Kidney (tissue), 14 donors: ENCODE measurements around the gene HOXA3. TPM values are rescaled to one million over a fixed set of nuclear protein-coding genes. Genes with fewer than 3 reads are reported as not detected.
A peak's percentile ranks its signal among the peaks of the same experiment; 100 is the strongest.

Source experiments
- DNase-seq, 5 donors: peaks; one replicate each; pipeline ENCODE4 v3.0.0-alpha.2; 2013 to 2020
- FAIRE-seq: peaks from 2 replicates; lab custom pipeline; 2012; peaks lifted over from hg19 to GRCh38; lab: Jason Lieb, UNC
- H3K27ac ChIP-seq, 2 donors: one replicate each; pipeline ENCODE4 v1.7.0; 2013; ENCODE audit warnings: low read depth in 2 of 2, low read length in 2 of 2, inconsistent platforms in 1 of 2
- H3K27me3 ChIP-seq: one replicate; pipeline ENCODE4 v1.7.1; 2013; ENCODE audit warnings: low read length, inconsistent platforms; ENCODE audit not compliant: control insufficient read depth, insufficient read depth
- H3K36me3 ChIP-seq, 3 donors: one replicate each; pipeline versions ENCODE4 v1.7.0 to v1.7.1; 2013; ENCODE audit warnings: low read length in 3 of 3, control low read depth in 1 of 3, inconsistent platforms in 1 of 3; ENCODE audit not compliant: insufficient read depth in 3 of 3, control insufficient read depth in 2 of 3
- H3K4me1 ChIP-seq, 3 donors: one replicate each; pipeline versions ENCODE4 v1.7.0 to v1.7.1; 2013; ENCODE audit warnings: low read length in 3 of 3, inconsistent platforms in 1 of 3, low read depth in 1 of 3; ENCODE audit not compliant: control insufficient read depth in 2 of 3, insufficient read depth in 2 of 3
- H3K4me3 ChIP-seq, 3 donors: one replicate each; pipeline versions ENCODE4 v1.7.0 to v1.8.1; 2013; ENCODE audit warnings: low read length in 3 of 3, control low read depth in 1 of 3, inconsistent platforms in 1 of 3
- H3K9ac ChIP-seq, 3 donors: one replicate each; pipeline versions ENCODE4 v1.7.0 to v1.7.1; 2013; ENCODE audit warnings: low read length in 3 of 3, control low read depth in 1 of 3, inconsistent platforms in 1 of 3
- H3K9me3 ChIP-seq, 3 donors: one replicate each; pipeline versions ENCODE4 v1.7.0 to v1.7.1; 2013; ENCODE audit warnings: low read length in 3 of 3, control low read depth in 1 of 3, inconsistent platforms in 1 of 3; ENCODE audit not compliant: control insufficient read depth in 2 of 3, insufficient read depth in 1 of 3
- intact Hi-C: fragments of 100-400 bp; cut with DNase I; formaldehyde crosslinking; loops from one replicate; pipeline ENCODE4 v1.11.1; 2022
- polyA plus RNA-seq: library from polyadenylated mRNA; stranded (reverse); fragments of 350-450 nt; fragmentation: Illumina TruSeq; extraction: RNeasy Lipid Tissue Mini Kit (QIAGEN cat#74804); gene quantifications from one replicate; pipeline ENCODE4 v1.2.3, GENCODE V29; 2014; ENCODE audit warnings: low read depth, low replicate concordance; ENCODE audit not compliant: insufficient read depth
- total RNA-seq: library from RNA; stranded (reverse); fragmentation: NEBNext Ultra II Directional; extraction: Animal tissue kit (Norgen Biotek cat#: 25700); gene quantifications from one replicate; pipeline ENCODE4 v1.2.1, GENCODE V29; 2021
- TF ChIP-seq, protein P1 (sequence below): IDR thresholded peaks from 3 replicates; pipeline ENCODE4 v1.5.1; 2012; ENCODE audit warnings: mild to moderate bottlenecking, moderate library complexity, borderline replicate concordance; ENCODE audit not compliant: insufficient read depth; ENCODE audit errors: extremely low read depth
- donor health status: control.
- donor health status: control.
- donor health status: control.
- donor health status: control.
- donor health status: control.
- donor health status: DM: yes; HTN: yes; CAD: no.
- donor health status: Normal renal cell carcinoma (clear cell type).

The HOXA3 gene
- total and polyA plus RNA-seq, 2 donors from 2014 or later: 6.3 to 21.2 TPM

DNA sequence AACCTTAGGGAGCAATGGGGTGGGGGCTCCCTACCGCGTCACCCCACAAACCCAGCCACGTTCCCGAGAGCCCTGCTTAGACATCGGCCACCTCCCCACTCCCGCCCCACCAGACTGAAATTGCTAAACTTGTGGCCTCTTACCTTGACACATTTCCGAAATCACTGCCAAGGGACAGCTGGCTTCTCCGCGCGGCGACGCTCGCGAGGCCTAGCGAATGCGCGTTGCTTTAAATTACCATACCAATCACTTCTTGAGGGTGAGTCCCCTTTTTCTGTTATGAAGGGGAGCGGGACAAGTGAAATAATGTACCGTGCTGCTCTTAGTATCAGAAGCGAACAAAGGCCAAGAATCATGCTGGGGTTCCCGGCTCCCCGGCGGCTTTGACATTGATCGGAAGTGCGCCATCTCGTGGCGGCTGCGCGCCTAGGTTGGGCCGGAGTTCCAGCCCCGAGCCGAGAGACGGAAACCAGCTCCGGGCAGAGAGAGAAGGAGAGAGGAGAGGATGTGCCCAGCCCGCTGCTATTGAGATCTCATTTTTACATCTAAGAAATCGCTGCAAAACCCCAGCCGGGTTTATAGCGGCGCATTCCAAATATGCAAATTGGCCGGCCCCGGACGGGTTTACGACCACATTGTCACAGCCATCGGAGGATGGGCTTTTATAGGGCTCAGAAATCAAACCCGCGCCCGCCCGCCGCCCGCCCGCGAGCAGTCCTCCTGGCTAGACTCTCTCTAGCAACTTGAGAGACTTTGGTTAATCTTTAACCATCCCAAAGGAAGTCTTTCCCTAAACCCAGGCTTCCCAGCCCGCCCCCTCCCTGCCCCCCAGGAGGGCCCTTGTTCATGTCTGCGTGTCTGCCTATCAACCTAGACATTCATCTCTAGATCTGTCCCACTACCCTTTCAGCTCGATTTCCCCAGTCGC is 27.4 kb upstream of the HOXA3 start:
- Histone ChIP-seq H3K27me3 (no peaks in the 10 kb centered on the region), H3K4me3 (peak overlapping the region; percentile 67 to 86 (median 68)), H3K27ac (peak overlapping the region; percentile 60 to 94), H3K9ac (peak overlapping the region; percentile 56 to 74 (median 63)), H3K36me3 (no peaks in the 10 kb centered on the region), H3K9me3 (no peaks in the 10 kb centered on the region), H3K4me1 (peaks cover 0 to 4% (median 0%) of the 10 kb centered on the region in 3 donors)
- FAIRE-seq (no peak), DNase-seq (peak; percentile 93 to 97 (median 95))
- intact Hi-C loops: loop anchor here (10.0 kb wide), 1 partner anchor 1325 kb away; no protein-coding TSS in a partner anchor
- TF ChIP-seq, protein P1, sequence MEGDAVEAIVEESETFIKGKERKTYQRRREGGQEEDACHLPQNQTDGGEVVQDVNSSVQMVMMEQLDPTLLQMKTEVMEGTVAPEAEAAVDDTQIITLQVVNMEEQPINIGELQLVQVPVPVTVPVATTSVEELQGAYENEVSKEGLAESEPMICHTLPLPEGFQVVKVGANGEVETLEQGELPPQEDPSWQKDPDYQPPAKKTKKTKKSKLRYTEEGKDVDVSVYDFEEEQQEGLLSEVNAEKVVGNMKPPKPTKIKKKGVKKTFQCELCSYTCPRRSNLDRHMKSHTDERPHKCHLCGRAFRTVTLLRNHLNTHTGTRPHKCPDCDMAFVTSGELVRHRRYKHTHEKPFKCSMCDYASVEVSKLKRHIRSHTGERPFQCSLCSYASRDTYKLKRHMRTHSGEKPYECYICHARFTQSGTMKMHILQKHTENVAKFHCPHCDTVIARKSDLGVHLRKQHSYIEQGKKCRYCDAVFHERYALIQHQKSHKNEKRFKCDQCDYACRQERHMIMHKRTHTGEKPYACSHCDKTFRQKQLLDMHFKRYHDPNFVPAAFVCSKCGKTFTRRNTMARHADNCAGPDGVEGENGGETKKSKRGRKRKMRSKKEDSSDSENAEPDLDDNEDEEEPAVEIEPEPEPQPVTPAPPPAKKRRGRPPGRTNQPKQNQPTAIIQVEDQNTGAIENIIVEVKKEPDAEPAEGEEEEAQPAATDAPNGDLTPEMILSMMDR: peak; percentile 75

DNA sequence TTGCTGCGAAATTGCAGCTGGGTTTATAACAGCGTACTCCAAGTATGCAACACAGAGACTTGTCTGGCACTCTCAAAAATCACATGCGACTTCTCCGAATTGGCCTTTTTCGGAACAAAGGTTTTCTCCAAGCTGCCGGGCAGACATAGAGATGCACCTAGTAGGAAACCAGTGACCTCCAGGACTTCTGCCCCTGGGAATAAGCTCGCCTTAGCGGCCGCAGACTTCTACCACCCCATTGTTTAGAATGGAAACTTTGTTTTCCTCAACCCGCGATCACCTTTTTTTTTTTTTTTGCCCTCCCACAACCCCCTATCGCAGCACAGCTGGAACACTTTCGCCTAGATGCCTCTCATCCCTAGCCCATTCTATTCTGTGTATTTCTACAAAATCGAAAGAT is 26.6 kb upstream of the HOXA3 start:
- Histone ChIP-seq H3K36me3 (no peaks in the 10 kb centered on the region), H3K4me3 (peak overlapping the region; percentile 67 to 86 (median 68)), H3K9ac (peak overlapping the region; percentile 56 to 74 (median 63)), H3K4me1 (peaks cover 0 to 4% (median 0%) of the 10 kb centered on the region in 3 donors), H3K27ac (peak overlapping the region; percentile 60 to 94), H3K9me3 (no peaks in the 10 kb centered on the region), H3K27me3 (no peaks in the 10 kb centered on the region)
- intact Hi-C loops: loop anchor here (10.0 kb wide), 1 partner anchor 1324 kb away; no protein-coding TSS in a partner anchor
- DNase-seq (peak in 2 of 5 donors; percentile 31 to 42), FAIRE-seq (no peak)
- TF ChIP-seq, protein P1: no peak

DNA sequence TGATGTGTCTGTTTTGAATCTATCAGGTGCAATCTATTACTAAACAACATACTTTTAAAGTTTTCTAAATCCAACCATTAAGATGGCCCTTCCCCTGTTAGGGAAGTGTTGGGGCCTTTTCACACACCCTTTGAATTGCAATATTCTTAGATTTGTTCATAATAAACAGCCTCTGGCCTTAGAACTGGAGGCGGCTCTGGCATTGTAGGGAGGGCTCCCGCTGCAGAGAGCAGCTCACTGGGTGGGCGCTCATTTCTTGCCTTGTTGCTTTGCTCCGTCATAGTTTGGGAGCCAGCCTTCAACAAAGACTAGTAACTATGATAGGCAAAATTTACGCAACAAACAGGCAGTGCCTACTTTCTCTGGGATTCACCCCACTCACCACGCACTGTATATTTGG is 26.0 kb upstream of the HOXA3 start:
- FAIRE-seq: no peak

More for the DNA sequence above, 26.0 kb upstream of the HOXA3 start:
- H3K27ac ChIP-seq: peak overlapping the region; percentile 7 to 78
- H3K36me3 ChIP-seq: no peaks in the 10 kb centered on the region
- peak in 2 of 5 donors; percentile 40 to 44 for DNase-seq
- peaks cover 0 to 4% (median 0%) of the 10 kb centered on the region in 3 donors for H3K4me1 ChIP-seq
- no peaks in the 10 kb centered on the region for H3K9me3 ChIP-seq
- H3K9ac ChIP-seq: peak overlapping the region; percentile 34 to 63 (median 56)
- peak overlapping the region; percentile 49 to 86 (median 67) for H3K4me3 ChIP-seq
- no peaks in the 10 kb centered on the region for H3K27me3 ChIP-seq
- intact Hi-C loops: loop anchor here (10.0 kb wide), 1 partner anchor 1324 kb away; no protein-coding TSS in a partner anchor
- TF ChIP-seq, protein P1: no peak
